K562 (cell line): ENCODE measurements around the gene PRDM11. TPM values are rescaled to one million over a fixed set of nuclear protein-coding genes. Genes with fewer than 3 reads are reported as not detected.

Source experiments
- ATAC-seq: fragments of 200-7000 bp; cut with Tn5 transposase; 3 replicates; pipeline ENCODE4 v1.9.1; 2020; ENCODE audit warnings: moderate library complexity
- BruUV-seq: library from RNA; stranded (reverse); fragments of 400-500 nt; replicated peaks from 2 replicates; lab custom pipeline; 2021; lab: Mats Ljungman, UMichigan
- CTCF ChIA-PET: fragments of 300-600 bp; formaldehyde crosslinking; extraction: SDS; loops from one replicate; lab custom pipeline; 2021; ENCODE audit warnings: low intra/inter-chr PET ratio; lab: Yijun Ruan, JAX
- POLR2A ChIA-PET: fragments of 300-600, 350-650 bp; sonication (Branson Sonifier 250); formaldehyde crosslinking; extraction: SDS; loops from one replicate; lab custom pipeline; 2021; ENCODE audit warnings: antibody characterized with exemption, inconsistent platforms; lab: Yijun Ruan, JAX
- DNase-seq, 4 experiments: peaks; one replicate each; pipeline versions ENCODE4 v3.0.0 to v3.0.0-alpha.2; 2011 to 2018; ENCODE audit warnings: low spot score in 3 of 4, mixed read lengths in 3 of 4; ENCODE audit errors: extremely low read depth in 1 of 4
- FAIRE-seq: peaks from 2 replicates; lab custom pipeline; 2011; peaks lifted over from hg19 to GRCh38; lab: Jason Lieb, UNC
- H2AFZ ChIP-seq: 2 replicates; pipeline ENCODE4 v1.6.0; 2011; ENCODE audit warnings: low read depth, low read length, control low read depth, inconsistent platforms
- H3K27ac ChIP-seq: fragments of 200-600 bp; 3 replicates; pipeline ENCODE4 v1.8.0; 2011; ENCODE audit warnings: low read depth, mild to moderate bottlenecking, control low read depth, inconsistent platforms, low read length, moderate library complexity, mixed read lengths; ENCODE audit errors: extremely low read depth
- H3K27me3 ChIP-seq, 2 experiments: fragments of 300-600 bp in 1 of 2; 2 replicates in 1 of 2; 3 replicates in 1 of 2; pipeline versions ENCODE4 v1.6.0 to v1.8.0; 2011; ENCODE audit warnings: inconsistent platforms in 2 of 2, low read length in 2 of 2, mild to moderate bottlenecking in 1 of 2, mixed read lengths in 1 of 2, moderate library complexity in 1 of 2; ENCODE audit not compliant: control insufficient read depth in 2 of 2, insufficient read depth in 2 of 2
- H3K36me3 ChIP-seq: fragments of 300-600 bp; 3 replicates; pipeline ENCODE4 v1.8.0; 2011; ENCODE audit warnings: mild to moderate bottlenecking, low read length, inconsistent platforms; ENCODE audit not compliant: control insufficient read depth, insufficient read depth
- H3K4me1 ChIP-seq, 2 experiments: fragments of 200-600 bp in 1 of 2; replicated peaks in 1 of 2; 2 replicates in 1 of 2; 3 replicates in 1 of 2; pipeline versions ENCODE4 v1.5.1 to v1.8.0; 2011; ENCODE audit warnings: inconsistent platforms in 2 of 2, low read length in 2 of 2, mild to moderate bottlenecking in 1 of 2, mixed read lengths in 1 of 2, moderate library complexity in 1 of 2; ENCODE audit not compliant: control insufficient read depth in 2 of 2, insufficient read depth in 2 of 2
- H3K4me2 ChIP-seq: 2 replicates; pipeline ENCODE4 v1.6.1; 2011; ENCODE audit warnings: low read length, control low read depth, inconsistent platforms, mixed read lengths; ENCODE audit not compliant: insufficient read depth
- H3K4me3 ChIP-seq: fragments of 200-600 bp; sonication (generic), shearing (Covaris generic); 2 replicates; pipeline ENCODE4 v1.5.1; 2016; ENCODE audit warnings: control low read depth, inconsistent platforms
- H3K79me2 ChIP-seq: fragments of 200-600 bp; 3 replicates; pipeline ENCODE4 v1.8.0; 2011; ENCODE audit warnings: low read length, inconsistent platforms; ENCODE audit not compliant: control insufficient read depth, insufficient read depth
- H3K9ac ChIP-seq, 2 experiments: 2 replicates each; pipeline versions ENCODE4 v1.6.0 to v1.6.1; 2011; ENCODE audit warnings: low read depth in 2 of 2, low read length in 2 of 2, control low read depth in 1 of 2, inconsistent platforms in 1 of 2, mild to moderate bottlenecking in 1 of 2, mixed read lengths in 1 of 2; ENCODE audit not compliant: insufficient read depth in 1 of 2
- H3K9me1 ChIP-seq: one replicate; pipeline ENCODE4 v1.6.0; 2011; ENCODE audit warnings: inconsistent platforms, mild to moderate bottlenecking, low read length, moderate library complexity; ENCODE audit not compliant: control insufficient read depth, insufficient read depth
- H3K9me3 ChIP-seq: replicated peaks from 2 replicates; pipeline ENCODE4 v1.5.1; 2011; ENCODE audit warnings: low read depth, low read length, inconsistent platforms; ENCODE audit not compliant: control insufficient read depth, insufficient read depth
- H4K20me1 ChIP-seq: replicated peaks from 2 replicates; pipeline ENCODE4 v1.6.1; 2011; ENCODE audit warnings: low read length, inconsistent platforms, mixed read lengths; ENCODE audit not compliant: control insufficient read depth, insufficient read depth
- CBX8 ChIP-seq: fragments of 200-600 bp; sonication (generic); IDR thresholded peaks from 2 replicates; pipeline ENCODE4 v1.6.1; 2012; ENCODE audit warnings: borderline replicate concordance, mixed run types, low read depth, mild to moderate bottlenecking, moderate library complexity, mixed read lengths, low read length, control low read depth, inconsistent platforms; ENCODE audit not compliant: poor library complexity, severe bottlenecking; ENCODE audit errors: extremely low read depth
- HNRNPUL1 ChIP-seq: fragments of 200-400 bp; formaldehyde crosslinking; IDR thresholded peaks from 2 replicates; pipeline ENCODE4 v1.6.1; 2017; ENCODE audit warnings: low read length
- MCM5 ChIP-seq: fragments of 450-650 bp; IDR thresholded peaks from 2 replicates; pipeline ENCODE4 v1.6.1; 2016; ENCODE audit warnings: low read depth
- NCOA2 ChIP-seq, 2 experiments: fragments of 450-650 bp; IDR thresholded peaks; 2 replicates each; pipeline ENCODE4 v1.6.1; 2018; ENCODE audit warnings: mild to moderate bottlenecking in 2 of 2, moderate library complexity in 1 of 2; ENCODE audit not compliant: partially characterized antibody in 2 of 2
- TEAD4 ChIP-seq, 2 experiments: sonication (generic) in 1 of 2; formaldehyde crosslinking in 1 of 2; IDR thresholded peaks; 2 replicates each; pipeline versions ENCODE4 v1.6.1 to v1.8.0; 2012 to 2022; ENCODE audit warnings: borderline replicate concordance in 1 of 2, inconsistent platforms in 1 of 2, low read length in 1 of 2, mild to moderate bottlenecking in 1 of 2, missing genetic modification reagents in 1 of 2
- TSC22D4 ChIP-seq: fragments of 450-650 bp; IDR thresholded peaks from 2 replicates; pipeline ENCODE4 v1.6.1; 2016; ENCODE audit warnings: missing genetic modification characterization, missing biosample characterization, control low read depth
- ZBTB1 ChIP-seq: sonication (generic); formaldehyde crosslinking; IDR thresholded peaks from 2 replicates; pipeline ENCODE4 v1.8.1; 2023; ENCODE audit warnings: missing genetic modification reagents, low read depth, mild to moderate bottlenecking, borderline replicate concordance
- WGBS: fragments of 100-300 bp; shearing (Covaris generic); methylation state at CpG from one replicate; pipeline ENCODE4 v1.1.6; 2016; ENCODE audit warnings: low coverage, mixed read lengths; ENCODE audit not compliant: insufficient coverage; ENCODE audit errors: missing lambda C conversion rate; 5-methylcytosine and 5-hydroxymethylcytosine counted together
- in situ Hi-C: fragments of 300-500 bp; cut with MboI; formaldehyde crosslinking; loops from 4 replicates; pipeline ENCODE4 v1.15.0; 2018; ENCODE audit warnings: inconsistent platforms, mixed read lengths
- intact Hi-C: fragments of 100-400 bp; cut with micrococcal nuclease; formaldehyde crosslinking; loops from 2 replicates; pipeline ENCODE4 v1.14.2; 2022
- polyA plus RNA-seq, 8 experiments: library from polyadenylated mRNA; depleted of rRNA in 4 of 8; stranded (reverse) in 5 of 8; unstranded in 3 of 8; fragments of >200 nt; fragmentation: Nextera tagmentation in 2 of 8; fragmentation: Illumina TruSeq in 1 of 8; extraction: Ambion mirVana in 2 of 8; extraction: Trizol in 1 of 8; gene quantifications; 2 replicates each; pipeline versions ENCODE4 v1.2.1 to v1.2.3, GENCODE V29; 2011 to 2014; ENCODE audit warnings: inconsistent platforms in 1 of 8, missing spikeins in 1 of 8
- total RNA-seq, 7 experiments: library from RNA; depleted of rRNA in 6 of 7; stranded (reverse); fragments of >200 nt in 6 of 7; fragmentation: Illumina TruSeq in 2 of 7; extraction: Trizol in 2 of 7; gene quantifications; 2 replicates each; pipeline versions ENCODE4 v1.2.1 to v1.2.3, GENCODE V29; 2011 to 2021; ENCODE audit warnings: low replicate concordance in 1 of 7
- TF ChIP-seq, protein P1 (sequence below): fragments of 450-650 bp; IDR thresholded peaks from 2 replicates; pipeline ENCODE4 v1.6.1; 2016; ENCODE audit warnings: mild to moderate bottlenecking
- TF ChIP-seq, protein P2 (sequence below): fragments of 450-650 bp; IDR thresholded peaks from 2 replicates; pipeline ENCODE4 v1.6.1; 2016; ENCODE audit warnings: borderline replicate concordance
- TF ChIP-seq, protein P3 (sequence below): fragments of 450-650 bp; formaldehyde crosslinking; conservative IDR thresholded peaks from 2 replicates; pipeline ENCODE4 v1.4.0; 2022; ENCODE audit warnings: mild to moderate bottlenecking, missing genetic modification characterization
- TF ChIP-seq, protein P4 (sequence below): fragments of 450-650 bp; IDR thresholded peaks from one replicate; pipeline ENCODE4 v1.6.1; 2018; ENCODE audit warnings: mild to moderate bottlenecking, moderate library complexity; ENCODE audit not compliant: partially characterized antibody

Gene PRDM11
- total and polyA plus RNA-seq, 9 of the 15 experiments (the other 6 are each of a cell fraction or from before 2014, with no cell fraction given), result 0.01 to 1.1 (median 0.29) TPM

DNA sequence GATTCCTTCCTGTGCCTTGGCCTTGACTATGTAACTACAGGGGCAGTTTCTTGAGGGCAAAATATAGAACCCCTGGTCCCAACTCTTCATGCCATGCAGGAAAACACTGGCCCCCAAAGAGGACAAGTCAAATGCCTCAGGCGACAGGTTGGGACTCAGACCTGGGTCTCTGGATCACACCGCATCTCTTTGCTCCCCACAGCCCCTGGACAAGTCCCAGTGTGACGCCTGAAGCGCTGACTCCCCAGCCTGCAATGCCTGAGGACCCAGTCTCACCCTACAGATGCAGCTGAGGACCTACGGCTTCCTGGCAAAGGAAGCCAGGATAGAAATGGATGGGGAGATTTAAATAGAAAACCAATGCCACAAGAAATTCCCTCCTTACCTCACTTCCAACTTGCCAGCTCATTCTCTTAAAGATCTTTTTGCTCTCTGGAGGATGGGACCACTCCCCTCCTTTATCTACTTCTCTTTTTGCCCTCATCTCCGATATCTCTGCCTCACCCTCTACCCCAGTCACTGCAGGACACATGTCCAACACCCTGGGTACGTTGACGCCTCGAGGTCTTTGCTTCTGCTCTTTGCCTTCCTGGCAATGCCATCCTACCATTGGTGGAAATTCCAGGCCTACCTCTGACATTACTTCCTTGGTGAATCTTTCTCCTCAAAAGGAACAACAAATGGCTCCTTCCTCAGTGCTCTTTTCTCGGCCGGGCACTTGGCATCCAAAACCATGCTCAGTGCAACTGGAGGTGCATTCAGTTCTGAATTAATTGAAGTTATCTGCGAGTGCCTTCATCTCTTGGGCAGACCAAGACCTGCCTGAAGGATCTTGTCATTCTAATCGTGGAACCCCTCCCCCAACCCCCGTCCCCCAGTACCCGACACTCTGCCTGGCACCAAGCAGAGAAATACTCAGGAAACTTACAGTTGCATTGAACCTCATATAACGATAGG, 2.0 kb upstream of the PRDM11 start:
- H3K9me3 ChIP-seq, result no peaks in the 10 kb centered on the region
- no peak overlapping the region for H3K9ac ChIP-seq
- H3K4me3 ChIP-seq, result no peak overlapping the region
- H4K20me1 ChIP-seq, result no peaks in the 10 kb centered on the region
- no peaks in the 10 kb centered on the region for H3K9me1 ChIP-seq
- H3K27me3 ChIP-seq, result peaks cover 8 to 24% of the 10 kb centered on the region in 2 experiments; a peak in 3 of 5 replicates
- no peaks in the 10 kb centered on the region for H3K79me2 ChIP-seq
- H3K36me3 ChIP-seq, result no peaks in the 10 kb centered on the region
- H3K4me2 ChIP-seq, result no peak overlapping the region
- no peak overlapping the region for H3K27ac ChIP-seq
- in situ Hi-C loops, result no loop called here
- CTCF ChIA-PET, result no interaction called here
- DNase-seq (no peak), ATAC-seq (no peak), FAIRE-seq (no peak)
- H2AFZ ChIP-seq, result no peak overlapping the region
- WGBS, result 18% methylated on average over 15 of the region's 16 CpGs
- intact Hi-C loops, result no loop called here
- peaks cover 0 to 10% of the 10 kb centered on the region in 2 experiments; a peak in 3 of 5 replicates for H3K4me1 ChIP-seq
- POLR2A ChIA-PET, result interaction anchor here (0.7 to 2.1 kb wide), 2 partner anchors 11 to 33 kb away, joined by 3 to 8 read pairs; no protein-coding TSS in a partner anchor
- BruUV-seq, result no TSS peak
- TF ChIP-seq TSC22D4 (tag), result no peak
- no peak for TF ChIP-seq MCM5
- TF ChIP-seq, protein P1, sequence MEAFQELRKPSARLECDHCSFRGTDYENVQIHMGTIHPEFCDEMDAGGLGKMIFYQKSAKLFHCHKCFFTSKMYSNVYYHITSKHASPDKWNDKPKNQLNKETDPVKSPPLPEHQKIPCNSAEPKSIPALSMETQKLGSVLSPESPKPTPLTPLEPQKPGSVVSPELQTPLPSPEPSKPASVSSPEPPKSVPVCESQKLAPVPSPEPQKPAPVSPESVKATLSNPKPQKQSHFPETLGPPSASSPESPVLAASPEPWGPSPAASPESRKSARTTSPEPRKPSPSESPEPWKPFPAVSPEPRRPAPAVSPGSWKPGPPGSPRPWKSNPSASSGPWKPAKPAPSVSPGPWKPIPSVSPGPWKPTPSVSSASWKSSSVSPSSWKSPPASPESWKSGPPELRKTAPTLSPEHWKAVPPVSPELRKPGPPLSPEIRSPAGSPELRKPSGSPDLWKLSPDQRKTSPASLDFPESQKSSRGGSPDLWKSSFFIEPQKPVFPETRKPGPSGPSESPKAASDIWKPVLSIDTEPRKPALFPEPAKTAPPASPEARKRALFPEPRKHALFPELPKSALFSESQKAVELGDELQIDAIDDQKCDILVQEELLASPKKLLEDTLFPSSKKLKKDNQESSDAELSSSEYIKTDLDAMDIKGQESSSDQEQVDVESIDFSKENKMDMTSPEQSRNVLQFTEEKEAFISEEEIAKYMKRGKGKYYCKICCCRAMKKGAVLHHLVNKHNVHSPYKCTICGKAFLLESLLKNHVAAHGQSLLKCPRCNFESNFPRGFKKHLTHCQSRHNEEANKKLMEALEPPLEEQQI, result no peak
- no peak for TF ChIP-seq HNRNPUL1
- TF ChIP-seq CBX8, result no peak
- TF ChIP-seq NCOA2 (IDR thresholded peaks at IDR 0.05; ENCODE audit: partially characterized antibody in 2 of 2), result no peak
- TF ChIP-seq TEAD4 (IDR thresholded peaks at IDR 0.05; ENCODE audit: low read length), result no peak
- no peak for TF ChIP-seq TEAD4 (CRISPR knock-in tag; IDR thresholded peaks at IDR 0.05; ENCODE audit: borderline replicate concordance)
- TF ChIP-seq, protein P2, sequence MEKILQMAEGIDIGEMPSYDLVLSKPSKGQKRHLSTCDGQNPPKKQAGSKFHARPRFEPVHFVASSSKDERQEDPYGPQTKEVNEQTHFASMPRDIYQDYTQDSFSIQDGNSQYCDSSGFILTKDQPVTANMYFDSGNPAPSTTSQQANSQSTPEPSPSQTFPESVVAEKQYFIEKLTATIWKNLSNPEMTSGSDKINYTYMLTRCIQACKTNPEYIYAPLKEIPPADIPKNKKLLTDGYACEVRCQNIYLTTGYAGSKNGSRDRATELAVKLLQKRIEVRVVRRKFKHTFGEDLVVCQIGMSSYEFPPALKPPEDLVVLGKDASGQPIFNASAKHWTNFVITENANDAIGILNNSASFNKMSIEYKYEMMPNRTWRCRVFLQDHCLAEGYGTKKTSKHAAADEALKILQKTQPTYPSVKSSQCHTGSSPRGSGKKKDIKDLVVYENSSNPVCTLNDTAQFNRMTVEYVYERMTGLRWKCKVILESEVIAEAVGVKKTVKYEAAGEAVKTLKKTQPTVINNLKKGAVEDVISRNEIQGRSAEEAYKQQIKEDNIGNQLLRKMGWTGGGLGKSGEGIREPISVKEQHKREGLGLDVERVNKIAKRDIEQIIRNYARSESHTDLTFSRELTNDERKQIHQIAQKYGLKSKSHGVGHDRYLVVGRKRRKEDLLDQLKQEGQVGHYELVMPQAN, result no peak
- TF ChIP-seq ZBTB1 (CRISPR knock-in tag), result no peak
- TF ChIP-seq, protein P3, sequence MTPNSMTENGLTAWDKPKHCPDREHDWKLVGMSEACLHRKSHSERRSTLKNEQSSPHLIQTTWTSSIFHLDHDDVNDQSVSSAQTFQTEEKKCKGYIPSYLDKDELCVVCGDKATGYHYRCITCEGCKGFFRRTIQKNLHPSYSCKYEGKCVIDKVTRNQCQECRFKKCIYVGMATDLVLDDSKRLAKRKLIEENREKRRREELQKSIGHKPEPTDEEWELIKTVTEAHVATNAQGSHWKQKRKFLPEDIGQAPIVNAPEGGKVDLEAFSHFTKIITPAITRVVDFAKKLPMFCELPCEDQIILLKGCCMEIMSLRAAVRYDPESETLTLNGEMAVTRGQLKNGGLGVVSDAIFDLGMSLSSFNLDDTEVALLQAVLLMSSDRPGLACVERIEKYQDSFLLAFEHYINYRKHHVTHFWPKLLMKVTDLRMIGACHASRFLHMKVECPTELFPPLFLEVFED, result no peak
- TF ChIP-seq, protein P4, sequence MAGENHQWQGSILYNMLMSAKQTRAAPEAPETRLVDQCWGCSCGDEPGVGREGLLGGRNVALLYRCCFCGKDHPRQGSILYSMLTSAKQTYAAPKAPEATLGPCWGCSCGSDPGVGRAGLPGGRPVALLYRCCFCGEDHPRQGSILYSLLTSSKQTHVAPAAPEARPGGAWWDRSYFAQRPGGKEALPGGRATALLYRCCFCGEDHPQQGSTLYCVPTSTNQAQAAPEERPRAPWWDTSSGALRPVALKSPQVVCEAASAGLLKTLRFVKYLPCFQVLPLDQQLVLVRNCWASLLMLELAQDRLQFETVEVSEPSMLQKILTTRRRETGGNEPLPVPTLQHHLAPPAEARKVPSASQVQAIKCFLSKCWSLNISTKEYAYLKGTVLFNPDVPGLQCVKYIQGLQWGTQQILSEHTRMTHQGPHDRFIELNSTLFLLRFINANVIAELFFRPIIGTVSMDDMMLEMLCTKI, result no peak
